SIG-M5 treated with dmso at 0.1 percent for 504 hours (cell line): Measurements from ENCODE around the gene AP2A1.

Source experiments
- DNase-seq: peaks from one replicate; lab custom pipeline; 2025; ENCODE audit not compliant: unreplicated experiment; lab: John Stamatoyannopoulos, UW

AP2A1 gene

DNA sequence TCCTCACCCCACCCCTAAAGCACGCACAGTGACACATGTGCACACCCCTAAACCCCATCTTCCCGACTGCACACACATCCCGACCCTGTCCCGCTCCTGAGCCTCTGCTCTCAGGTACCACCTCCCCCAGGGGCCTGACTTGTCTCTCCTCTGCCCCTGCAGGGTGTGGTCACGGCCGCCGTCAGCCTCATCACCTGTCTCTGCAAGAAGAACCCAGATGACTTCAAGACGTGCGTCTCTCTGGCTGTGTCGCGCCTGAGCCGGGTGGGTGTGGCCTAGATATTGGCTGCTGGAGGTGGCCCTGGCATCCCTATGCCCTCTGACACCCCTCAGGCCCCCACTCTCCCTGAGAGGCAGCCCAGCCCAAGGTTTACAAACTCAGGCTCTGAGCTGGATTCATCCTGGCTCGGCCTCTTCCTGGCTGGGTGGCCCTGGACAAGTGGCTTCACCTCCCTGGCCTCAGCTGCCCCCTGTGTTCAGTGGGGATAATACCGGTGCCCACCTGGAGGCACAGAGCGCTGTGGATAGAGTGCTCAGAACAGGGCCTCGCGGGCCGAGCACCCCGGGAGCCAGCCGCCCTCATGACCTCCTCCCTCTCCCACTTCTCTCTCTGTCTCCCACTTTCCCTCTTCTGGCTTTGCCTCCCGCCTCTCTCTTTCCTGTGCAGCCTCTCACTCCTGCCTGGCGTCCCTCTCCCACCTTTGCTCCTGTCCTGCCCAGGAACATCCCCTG, 26.2 kb downstream of the AP2A1 start:
- DNase-seq, result no peak

DNA sequence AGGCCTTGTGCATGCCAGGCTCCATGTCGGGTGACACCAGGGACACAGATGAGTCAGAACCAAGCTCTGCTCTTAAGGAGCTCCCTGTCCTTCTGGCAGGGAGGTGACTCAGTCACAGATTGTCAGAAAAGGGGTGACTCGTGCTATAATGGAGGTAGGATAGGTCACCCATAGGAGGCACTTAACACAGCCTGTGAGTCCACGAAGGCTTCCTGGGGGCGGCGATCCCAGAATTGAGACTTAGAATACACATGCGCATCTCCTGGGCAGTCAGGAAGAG, 26.7 kb downstream of the AP2A1 start:
- no peak for DNase-seq

DNA sequence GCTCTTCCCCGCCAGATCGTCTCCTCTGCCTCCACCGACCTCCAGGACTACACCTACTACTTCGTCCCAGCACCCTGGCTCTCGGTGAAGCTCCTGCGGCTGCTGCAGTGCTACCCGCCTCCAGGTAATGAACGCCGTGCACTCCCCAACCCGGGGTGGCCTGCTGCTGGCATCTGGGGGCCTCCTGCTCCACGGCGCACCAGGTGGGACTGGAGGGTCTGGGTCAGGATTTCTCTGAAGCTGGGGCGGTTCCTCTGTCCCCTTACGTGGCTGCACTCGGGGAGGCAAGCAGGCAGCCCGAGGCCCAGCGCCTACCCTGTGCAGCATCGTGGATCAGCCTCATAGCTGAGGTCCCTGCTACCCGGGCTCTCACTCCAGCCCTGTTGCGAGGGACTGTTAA, 28.8 kb downstream of the AP2A1 start:
- no peak for DNase-seq

DNA sequence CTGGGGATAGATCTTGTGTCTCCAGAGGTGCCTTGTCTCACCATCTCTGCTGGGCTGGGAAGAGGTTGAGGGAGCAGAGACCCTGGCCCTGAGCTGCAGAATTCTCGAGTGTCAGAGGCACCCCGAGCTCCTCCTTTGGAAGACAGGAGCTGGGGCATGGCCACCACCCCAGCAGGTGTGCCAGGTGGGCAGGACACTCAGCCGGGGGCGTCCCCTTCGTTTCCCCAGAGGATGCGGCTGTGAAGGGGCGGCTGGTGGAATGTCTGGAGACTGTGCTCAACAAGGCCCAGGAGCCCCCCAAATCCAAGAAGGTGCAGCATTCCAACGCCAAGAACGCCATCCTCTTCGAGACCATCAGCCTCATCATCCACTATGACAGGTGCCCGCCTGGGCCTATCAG, 31.8 kb downstream of the AP2A1 start:
- DNase-seq, result no peak

DNA sequence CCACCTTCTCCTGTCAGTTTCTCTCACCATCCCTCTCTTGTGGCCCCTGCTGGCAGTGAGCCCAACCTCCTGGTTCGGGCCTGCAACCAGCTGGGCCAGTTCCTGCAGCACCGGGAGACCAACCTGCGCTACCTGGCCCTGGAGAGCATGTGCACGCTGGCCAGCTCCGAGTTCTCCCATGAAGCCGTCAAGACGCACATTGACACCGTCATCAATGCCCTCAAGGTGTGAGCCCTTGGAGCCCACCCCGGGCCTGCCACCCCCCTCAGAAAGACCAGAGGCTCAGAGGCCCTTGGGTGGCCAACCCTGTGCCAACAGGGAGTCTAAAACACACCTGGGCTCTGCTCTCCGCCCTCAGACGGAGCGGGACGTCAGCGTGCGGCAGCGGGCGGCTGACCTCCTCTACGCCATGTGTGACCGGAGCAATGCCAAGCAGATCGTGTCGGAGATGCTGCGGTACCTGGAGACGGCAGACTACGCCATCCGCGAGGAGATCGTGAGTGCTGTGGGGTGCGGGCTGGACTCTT, 32.5 kb downstream of the AP2A1 start:
- no peak for DNase-seq

DNA sequence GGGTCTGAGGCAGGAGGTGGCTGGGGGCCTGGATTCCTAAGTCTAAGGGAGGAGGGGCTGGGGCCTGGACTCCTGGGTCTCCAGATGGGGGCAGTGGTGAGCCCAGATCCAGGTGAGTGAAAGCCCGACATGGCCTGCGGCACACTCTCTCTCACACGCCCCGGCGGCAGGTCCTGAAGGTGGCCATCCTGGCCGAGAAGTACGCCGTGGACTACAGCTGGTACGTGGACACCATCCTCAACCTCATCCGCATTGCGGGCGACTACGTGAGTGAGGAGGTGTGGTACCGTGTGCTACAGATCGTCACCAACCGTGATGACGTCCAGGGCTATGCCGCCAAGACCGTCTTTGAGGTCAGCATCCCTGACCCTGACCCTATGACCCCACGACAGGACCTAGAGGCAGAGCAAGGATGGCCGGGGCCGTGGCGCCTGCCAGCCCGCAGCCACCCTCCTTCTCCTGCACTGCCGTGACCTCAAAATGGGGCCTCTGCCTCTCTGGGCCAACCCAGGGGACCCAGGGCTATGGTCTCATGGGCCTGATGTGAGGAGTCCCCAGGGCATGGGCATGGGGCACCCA, 33.1 kb downstream of the AP2A1 start:
- no peak for DNase-seq

DNA sequence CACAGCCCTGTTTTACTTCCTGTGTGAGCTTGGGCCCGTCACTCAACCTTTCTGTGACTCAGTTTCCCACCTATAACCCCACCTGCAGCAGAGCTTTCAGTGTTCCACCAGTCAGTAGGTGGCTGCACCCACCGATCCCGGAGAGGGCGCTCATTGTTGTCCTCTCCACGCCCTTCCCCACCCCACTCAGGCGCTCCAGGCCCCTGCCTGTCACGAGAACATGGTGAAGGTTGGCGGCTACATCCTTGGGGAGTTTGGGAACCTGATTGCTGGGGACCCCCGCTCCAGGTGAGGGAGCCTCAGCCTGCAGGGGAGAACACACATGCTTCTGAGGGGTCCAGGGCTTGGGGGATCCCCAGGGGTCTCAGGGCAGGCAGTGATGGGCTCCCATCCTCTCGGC, 34.0 kb downstream of the AP2A1 start:
- no peak for DNase-seq

DNA sequence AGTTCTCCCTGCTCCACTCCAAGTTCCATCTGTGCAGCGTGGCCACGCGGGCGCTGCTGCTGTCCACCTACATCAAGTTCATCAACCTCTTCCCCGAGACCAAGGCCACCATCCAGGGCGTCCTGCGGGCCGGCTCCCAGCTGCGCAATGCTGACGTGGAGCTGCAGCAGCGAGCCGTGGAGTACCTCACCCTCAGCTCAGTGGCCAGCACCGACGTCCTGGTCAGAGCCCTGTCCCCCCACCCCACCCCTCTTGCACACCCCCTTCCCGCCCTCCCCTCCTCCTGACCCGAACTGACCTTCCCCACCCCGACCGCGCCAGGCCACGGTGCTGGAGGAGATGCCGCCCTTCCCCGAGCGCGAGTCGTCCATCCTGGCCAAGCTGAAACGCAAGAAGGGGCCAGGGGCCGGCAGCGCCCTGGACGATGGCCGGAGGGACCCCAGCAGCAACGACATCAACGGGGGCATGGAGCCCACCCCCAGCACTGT, 34.6 kb downstream of the AP2A1 start:
- no peak for DNase-seq

DNA sequence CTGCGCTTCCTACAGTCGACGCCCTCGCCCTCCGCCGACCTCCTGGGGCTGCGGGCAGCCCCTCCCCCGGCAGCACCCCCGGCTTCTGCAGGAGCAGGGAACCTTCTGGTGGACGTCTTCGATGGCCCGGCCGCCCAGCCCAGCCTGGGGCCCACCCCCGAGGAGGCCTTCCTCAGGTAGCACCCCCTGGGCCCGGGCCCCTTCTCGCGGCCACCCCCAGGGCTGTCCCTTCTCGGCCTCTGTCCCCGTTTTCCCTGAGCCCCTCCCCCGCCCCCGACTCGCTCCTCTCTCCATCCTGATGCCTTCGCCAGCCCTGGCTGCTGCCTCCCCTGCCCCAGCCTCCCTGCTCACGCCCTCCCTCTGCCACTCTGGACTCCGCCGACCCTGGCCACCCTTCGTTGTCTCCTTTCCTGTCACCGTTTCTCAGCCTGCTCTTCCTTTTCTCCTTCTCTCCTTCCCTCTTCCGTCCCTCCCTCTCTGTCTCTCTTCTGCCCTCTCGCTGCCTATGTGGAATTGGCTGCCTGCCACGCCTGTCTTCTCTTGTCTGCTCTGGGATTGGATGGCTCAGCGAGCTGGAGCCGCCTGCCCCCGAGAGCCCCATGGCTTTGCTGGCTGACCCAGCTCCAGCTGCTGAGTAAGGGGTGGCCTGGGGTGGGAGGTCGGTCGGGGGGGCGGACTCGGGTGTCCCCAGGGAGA, 35.3 kb downstream of the AP2A1 start:
- peak; percentile 15 for DNase-seq

DNA sequence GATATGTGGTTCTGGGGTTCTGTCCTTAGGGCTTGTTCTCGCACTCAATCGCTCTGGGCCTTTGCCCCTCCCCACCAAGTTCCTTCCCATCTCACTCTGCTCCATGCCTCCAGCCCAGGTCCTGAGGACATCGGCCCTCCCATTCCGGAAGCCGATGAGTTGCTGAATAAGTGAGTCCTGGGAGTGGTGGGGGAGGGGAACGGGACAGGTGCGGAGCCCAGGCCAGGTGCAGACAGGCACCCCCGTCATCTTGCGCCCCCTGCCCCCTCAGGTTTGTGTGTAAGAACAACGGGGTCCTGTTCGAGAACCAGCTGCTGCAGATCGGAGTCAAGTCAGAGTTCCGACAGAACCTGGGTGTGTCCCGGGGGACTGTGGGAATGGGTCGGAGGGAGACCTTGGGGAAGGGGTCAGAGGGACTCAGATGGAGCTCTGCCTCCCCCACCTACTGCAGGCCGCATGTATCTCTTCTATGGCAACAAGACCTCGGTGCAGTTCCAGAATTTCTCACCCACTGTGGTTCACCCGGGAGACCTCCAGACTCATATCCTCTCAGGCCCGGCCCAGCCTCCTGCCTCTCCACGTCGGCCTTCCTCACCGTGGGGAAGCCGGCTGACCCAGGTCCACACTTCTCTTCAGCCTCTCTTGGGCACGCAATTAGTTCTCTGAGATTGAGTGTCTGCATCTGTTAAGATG, 36.2 kb downstream of the AP2A1 start:
- no peak for DNase-seq

DNA sequence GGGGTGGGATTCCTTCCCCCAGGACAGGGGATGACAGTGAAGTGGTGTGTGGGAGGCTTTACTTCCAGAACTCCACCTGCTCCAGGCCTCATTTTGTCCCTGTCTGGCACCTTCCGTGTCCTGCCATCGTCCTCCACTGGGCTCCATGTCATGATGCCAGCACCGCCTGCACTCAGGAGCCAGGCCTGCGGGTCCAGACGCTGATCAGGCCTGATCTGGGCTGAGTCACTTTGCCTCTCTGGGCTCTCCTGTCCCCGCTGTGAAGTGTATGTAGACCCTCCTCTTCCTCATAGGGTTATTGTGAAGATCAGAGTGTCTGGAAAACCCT, 36.7 kb downstream of the AP2A1 start:
- DNase-seq, result no peak

DNA sequence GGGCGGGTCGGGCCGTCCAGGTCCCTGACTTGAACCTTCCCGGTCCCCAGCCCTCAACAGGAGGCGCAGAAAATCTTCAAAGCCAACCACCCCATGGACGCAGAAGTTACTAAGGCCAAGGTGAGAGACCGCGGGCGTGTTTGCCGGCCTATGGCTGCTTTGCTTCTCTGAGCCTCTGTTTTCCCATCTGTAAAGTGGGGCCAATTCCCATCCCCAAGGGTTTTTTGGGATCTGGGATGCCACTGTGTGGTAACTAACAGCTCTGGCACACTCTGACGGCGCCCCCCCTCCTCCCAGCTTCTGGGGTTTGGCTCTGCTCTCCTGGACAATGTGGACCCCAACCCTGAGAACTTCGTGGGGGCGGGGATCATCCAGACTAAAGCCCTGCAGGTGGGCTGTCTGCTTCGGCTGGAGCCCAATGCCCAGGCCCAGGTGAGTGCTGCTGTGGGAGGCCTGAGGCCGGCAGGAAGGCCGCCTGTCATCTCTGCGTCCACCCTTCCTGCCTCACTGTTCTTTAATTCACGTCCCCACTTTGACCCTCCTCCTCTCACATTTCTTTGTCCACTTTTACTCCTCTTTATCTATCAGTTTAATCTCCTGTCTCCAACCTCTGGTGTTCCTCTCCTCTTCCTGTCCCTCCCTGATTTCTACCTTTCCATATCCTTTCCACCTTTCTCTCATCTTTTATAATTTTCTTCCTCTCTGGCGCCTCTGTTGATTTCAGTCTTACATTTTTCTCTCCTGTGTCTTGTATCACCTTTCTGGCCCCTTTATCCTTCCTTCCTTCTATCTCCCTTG, 39.2 kb downstream of the AP2A1 start:
- no peak for DNase-seq

DNA sequence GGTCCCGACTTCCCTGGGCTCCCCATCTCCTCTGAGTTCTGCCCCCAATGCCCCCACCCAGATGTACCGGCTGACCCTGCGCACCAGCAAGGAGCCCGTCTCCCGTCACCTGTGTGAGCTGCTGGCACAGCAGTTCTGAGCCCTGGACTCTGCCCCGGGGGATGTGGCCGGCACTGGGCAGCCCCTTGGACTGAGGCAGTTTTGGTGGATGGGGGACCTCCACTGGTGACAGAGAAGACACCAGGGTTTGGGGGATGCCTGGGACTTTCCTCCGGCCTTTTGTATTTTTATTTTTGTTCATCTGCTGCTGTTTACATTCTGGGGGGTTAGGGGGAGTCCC, 39.8 kb downstream of the AP2A1 start:
- no peak for DNase-seq

DNA sequence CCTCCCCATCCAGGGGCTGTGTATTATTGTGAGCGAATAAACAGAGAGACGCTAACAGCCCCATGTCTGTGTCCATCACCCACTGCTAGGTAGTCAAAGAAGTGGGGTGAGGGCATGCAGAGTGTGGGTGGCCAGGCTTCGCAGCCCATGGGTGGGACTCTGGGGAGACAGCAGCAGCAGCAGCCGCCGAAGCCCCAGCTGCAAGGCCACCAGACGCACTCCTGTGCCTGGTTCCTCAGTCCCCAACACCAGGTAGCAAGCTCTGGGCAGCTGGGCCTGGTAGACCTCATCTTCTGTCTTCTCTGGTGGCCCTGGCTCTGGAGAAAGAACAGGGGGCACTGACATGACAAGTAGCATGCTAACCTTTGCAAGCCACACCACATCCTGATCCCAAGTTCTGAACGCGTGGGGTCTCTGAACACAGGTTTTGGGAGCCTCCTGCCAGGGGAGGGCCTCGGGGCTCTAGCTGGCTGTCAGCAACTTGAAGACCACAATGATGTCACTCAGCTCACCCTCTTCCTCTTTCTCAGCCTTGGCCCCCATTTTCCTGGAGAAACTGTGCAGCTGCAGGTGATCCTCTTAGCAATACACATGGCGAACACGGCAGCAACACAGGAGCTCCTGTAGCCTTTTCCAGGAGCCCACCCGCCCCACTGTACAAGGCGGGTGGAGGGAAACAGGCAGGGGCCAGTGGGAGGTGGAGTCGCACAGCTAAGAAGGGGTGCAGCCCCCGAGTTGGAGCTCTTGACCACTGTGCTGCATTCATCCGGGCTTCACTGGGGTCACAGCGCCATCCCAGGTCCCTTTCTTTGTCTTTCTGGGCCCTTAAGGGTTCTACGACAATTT, 40.5 kb downstream of the AP2A1 start:
- DNase-seq, result peak; percentile 61

DNA sequence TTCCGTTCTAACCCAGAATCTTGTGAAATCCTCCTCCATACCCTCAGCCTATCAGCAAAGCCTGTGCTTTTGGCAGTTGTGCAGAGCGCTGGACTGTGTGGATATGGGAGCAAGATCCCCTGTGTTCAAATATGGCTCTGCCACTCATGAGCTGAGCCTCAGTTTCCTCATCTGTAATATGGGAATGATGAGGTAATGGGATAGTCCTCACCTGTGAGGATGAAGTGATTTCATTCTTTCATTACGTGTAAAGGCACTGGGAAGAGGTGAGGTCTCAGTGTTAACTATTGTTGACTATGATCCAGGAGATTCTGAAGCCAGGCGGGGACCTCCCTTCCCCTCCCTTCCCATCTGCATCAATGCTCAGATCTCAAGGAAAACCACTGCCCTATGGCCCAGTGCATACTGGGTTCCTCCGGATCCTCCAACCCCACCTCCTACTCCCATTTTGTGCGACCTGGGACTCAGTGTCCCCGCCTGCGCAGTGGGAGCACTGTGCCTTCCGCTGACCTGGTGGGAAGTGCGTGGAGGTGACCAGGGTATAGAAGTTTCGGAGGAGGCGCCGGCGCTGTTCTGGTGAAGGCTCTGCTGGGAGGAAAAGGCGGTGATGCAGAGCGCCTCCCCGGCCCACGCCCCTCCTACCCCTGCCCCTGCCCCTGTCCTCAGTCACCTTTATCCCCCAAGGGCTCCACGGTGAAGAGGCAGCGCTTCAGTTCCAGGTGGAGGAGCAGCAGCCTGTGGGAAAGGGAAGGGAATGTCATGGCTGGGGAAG, 41.3 kb downstream of the AP2A1 start:
- DNase-seq, result no peak

DNA sequence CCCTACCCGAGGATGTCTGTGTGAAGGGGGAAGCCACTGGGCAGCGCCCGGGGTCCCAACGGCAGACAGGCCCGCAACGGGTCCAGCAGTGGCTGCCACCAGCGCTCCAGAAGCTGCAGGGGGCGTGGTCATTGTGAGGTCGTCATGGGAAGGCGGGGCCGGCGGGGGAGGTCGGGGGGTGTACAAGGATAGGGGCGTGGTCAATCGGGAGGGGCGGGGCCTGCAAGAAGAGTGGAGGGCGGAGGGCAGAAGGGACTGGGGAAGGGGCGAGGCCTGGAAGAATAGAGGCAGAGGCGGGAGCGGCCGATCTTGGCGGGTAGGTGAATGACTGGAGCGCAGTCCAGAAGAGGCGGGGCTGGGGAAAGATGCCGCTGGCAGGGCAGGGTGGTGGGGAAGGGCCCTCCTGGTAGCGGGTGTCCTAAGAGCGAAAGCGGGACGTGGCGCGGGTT, 41.9 kb downstream of the AP2A1 start:
- DNase-seq, result no peak

DNA sequence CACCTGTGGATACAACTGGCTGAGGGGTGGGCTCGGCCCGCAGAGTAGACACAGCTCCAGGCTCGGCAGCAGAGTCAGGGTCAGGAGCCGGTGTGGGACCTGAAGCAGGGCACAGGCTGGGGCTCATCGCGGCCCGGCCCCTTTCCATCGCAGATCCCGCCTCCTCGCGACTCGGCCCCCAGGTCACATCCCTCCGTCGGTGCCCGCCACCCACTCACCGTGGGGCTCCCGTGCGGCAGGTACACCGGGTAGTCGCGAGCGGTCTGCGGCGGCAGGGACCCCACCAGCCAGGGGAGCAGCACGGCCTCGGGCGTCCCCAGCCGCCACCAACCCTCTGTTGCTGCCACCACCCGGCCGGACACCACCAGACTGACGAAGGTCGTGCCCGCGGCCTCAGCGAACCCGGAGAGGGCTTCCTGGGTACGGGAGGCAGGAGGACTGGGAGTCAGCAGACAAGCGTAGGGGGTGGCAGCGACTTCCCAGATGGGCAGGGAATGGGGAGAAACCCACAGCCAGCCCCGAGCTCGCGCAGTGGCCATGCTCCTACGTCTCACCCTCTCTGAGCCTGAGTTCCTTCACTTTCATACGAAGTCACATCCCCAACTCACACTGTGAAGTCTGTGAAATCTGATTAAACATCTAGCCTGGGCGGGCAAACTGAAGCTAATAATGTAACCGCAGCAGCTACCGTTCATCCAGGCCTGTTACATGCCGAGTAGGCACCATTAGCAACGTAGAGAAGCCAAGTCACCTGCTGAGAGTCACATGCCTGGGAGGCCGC, 42.5 kb downstream of the AP2A1 start:
- DNase-seq, result no peak

DNA sequence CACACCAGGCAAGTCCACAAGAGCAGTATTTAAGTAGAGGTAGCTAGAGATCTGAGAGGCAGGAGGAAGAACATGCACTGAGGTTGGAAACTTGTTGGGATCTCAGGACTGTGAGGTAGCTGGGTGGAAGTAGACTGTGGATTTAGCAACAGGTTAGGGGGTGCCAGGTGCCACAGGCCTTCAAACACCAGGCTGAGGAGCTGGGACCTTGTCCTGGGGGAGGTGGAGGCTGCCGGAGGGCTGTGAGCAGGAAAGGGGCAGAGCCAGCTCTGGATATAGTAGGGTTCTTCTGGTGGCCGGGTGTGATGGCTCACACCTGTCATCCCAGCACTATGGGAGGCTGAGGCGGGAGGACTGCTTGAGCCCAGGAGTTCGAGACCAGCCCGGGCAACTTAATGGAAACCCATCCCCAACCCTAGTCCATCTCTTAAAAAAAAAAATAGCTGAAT, 43.2 kb downstream of the AP2A1 start:
- DNase-seq, result no peak

DNA sequence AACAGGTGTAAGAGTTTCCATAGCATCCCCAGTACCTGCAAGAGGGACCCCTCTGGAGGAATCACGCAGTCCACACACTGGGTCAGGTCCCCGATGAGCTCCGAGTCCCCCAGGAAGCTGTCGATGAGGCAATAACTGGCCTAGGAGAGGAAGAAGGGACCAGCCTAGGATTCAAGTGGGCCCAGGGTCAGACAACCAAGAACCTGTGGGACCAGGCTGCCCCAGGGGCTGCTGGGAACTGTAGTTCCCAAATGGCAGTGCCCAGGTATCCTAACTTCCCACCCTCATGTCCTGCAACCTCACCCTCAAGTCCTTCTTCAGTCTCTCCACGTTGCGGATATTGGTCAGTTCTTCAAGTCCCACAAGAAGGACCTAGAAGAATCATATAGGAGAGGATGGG, 44.5 kb downstream of the AP2A1 start:
- no peak for DNase-seq
